PFSK-1 (cell line): ENCODE data around the gene HOMER2.

ENCODE experiments used
- POLR2AphosphoS5 ChIP-seq: IDR thresholded peaks from 2 replicates; pipeline ENCODE4 v1.6.1; 2012; ENCODE audit warnings: low read depth, mild to moderate bottlenecking, control low read depth, low read length, moderate library complexity
- REST ChIP-seq, 2 experiments: IDR thresholded peaks; 2 replicates each; pipeline versions ENCODE4 v1.6.1 to v1.8.0; 2011 to 2012; ENCODE audit warnings: low read depth in 2 of 2, low read length in 2 of 2, control low read depth in 1 of 2, inconsistent platforms in 1 of 2, mild to moderate bottlenecking in 1 of 2, moderate library complexity in 1 of 2; ENCODE audit not compliant: insufficient read depth in 1 of 2
- SIN3A ChIP-seq: IDR thresholded peaks from 2 replicates; pipeline ENCODE4 v1.6.1; 2012; ENCODE audit warnings: mild to moderate bottlenecking, low read length, moderate library complexity, borderline replicate concordance; ENCODE audit not compliant: insufficient read depth
- TAF1 ChIP-seq: IDR thresholded peaks from 2 replicates; pipeline ENCODE4 v1.6.1; 2012; ENCODE audit warnings: low read length, control low read depth, borderline replicate concordance; ENCODE audit not compliant: insufficient read depth

- TF ChIP-seq REST (IDR thresholded peaks at IDR 0.05; ENCODE audit: insufficient read depth in 1 of 2, low read depth in 2 of 2, low read length in 2 of 2), result no peak
- TF ChIP-seq TAF1, result no peak
- TF ChIP-seq POLR2AphosphoS5, result no peak
- no peak for TF ChIP-seq SIN3A
Measured at GRCh38 chr15:82970696-82971095, 18.2 kb upstream of the HOMER2 start.
